Ishikawa (cell line): ENCODE data around the gene KRT31.

Experiments
- CEBPB ChIP-seq: IDR thresholded peaks from 2 replicates; pipeline ENCODE4 v1.6.1; 2012
- CREB1 ChIP-seq: IDR thresholded peaks from 2 replicates; pipeline ENCODE4 v1.6.1; 2012; ENCODE audit warnings: low read depth
- EGR1 ChIP-seq: IDR thresholded peaks from 2 replicates; pipeline ENCODE4 v1.6.1; 2012
- EP300 ChIP-seq: IDR thresholded peaks from 2 replicates; pipeline ENCODE4 v1.6.1; 2012; ENCODE audit warnings: borderline replicate concordance
- FOXM1 ChIP-seq: IDR thresholded peaks from 2 replicates; pipeline ENCODE4 v1.6.1; 2012; ENCODE audit warnings: low read depth, borderline replicate concordance
- NFIC ChIP-seq: IDR thresholded peaks from 2 replicates; pipeline ENCODE4 v1.6.1; 2012
- RAD21 ChIP-seq: IDR thresholded peaks from 2 replicates; pipeline ENCODE4 v1.6.1; 2012; ENCODE audit warnings: low read depth
- TAF1 ChIP-seq: IDR thresholded peaks from 2 replicates; pipeline ENCODE4 v1.6.1; 2012; ENCODE audit warnings: low read depth, mild to moderate bottlenecking
- TCF12 ChIP-seq: IDR thresholded peaks from 2 replicates; pipeline ENCODE4 v1.6.1; 2012; ENCODE audit warnings: low read depth
- TEAD4 ChIP-seq: IDR thresholded peaks from 2 replicates; pipeline ENCODE4 v1.6.1; 2012
- YY1 ChIP-seq: IDR thresholded peaks from 2 replicates; pipeline ENCODE4 v1.6.1; 2012; ENCODE audit warnings: low read depth
- ZBTB7A ChIP-seq: IDR thresholded peaks from 2 replicates; pipeline ENCODE4 v1.6.1; 2012; ENCODE audit warnings: low read depth
- TF ChIP-seq, protein P1 (sequence below): IDR thresholded peaks from 2 replicates; pipeline ENCODE4 v1.6.1; 2012; ENCODE audit warnings: low read depth, mild to moderate bottlenecking
- TF ChIP-seq, protein P2 (sequence below): IDR thresholded peaks from 2 replicates; pipeline ENCODE4 v1.6.1; 2012
- TF ChIP-seq, protein P3 (sequence below): IDR thresholded peaks from 2 replicates; pipeline ENCODE4 v1.6.1; 2012

The KRT31 gene

DNA sequence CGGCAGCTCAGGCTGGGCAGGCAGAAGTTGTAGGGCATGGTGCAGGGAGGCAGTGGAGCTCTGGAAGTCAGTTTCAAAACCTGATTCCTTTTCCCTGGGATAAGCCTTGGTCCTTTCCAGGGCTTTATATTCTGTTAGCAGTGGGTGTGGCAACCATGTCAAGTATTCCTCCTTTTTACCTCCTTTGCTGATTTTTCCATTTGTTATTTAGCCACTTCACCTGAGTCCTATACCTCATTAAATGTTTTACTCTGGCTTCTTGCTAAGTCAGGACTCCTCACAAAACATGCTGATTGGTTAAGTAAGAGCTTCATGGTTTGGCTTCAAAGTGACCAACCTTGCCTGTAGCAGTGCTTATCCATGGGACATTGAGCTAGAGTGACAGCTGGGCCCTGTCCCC is 27.7 kb downstream of the KRT31 start, which contains the start of gene KRT33B:
Gene KRT33B (minus strand): TSS at position 101 of the 400 bp plus-strand sequence. CDS start 63 bp downstream, at position 38.
- TF ChIP-seq CREB1 (no peak), YY1 (no peak), TCF12 (no peak)

DNA sequence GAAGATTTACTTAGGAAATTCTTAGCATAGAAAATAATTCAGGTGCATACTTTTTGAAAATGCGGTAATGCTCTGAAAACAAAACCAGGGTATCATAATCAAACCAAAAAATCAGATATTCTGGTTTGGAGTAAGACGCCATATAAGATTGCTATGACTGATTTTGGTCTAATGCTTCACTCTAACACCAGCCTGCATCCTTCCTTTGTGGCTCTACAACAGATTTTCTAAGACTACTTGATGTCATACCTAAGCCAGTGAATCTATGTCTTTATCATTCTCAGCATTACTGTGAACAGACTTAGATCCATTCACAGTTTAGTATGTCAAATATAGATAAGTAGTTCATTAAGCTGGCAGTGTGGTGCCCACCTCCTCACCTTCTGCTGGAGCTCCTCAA is 28.4 kb downstream of the KRT31 start:
- TF ChIP-seq TEAD4 (no peak), TCF12 (no peak), FOXM1 (no peak), TAF1 (no peak)

DNA sequence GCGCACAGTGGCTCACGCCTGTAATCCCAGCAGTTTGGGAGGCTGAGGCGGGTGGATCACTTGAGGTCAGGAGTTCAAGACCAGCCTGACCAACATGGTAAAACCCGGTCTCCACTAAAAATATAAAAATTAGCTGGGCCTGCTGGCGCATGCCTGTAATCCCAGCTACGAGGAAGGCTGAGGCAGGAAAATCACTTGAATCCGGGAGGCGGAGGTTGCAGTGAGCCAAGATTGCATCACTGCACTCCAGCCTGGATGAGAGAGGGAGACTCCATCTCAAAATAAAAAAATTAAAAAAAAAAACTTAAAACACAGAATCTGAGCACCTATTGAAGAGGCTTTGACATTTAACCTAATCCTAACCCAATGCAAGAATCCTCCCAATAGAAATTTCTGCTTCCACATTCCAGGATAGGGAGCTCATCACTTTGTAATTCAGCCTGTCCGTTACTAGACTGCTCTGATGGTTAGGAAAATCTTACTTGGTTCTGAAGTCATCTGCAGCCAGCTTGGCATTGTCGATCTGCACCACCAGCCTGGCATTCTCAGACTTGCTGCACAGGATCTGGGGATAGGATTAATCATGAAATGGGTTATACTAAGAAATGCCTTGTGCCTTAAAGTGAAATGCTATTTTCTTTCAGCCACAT is 29.9 kb downstream of the KRT31 start:
- TF ChIP-seq CEBPB (no peak), TEAD4 (no peak), EP300 (no peak), TAF1 (no peak)

DNA sequence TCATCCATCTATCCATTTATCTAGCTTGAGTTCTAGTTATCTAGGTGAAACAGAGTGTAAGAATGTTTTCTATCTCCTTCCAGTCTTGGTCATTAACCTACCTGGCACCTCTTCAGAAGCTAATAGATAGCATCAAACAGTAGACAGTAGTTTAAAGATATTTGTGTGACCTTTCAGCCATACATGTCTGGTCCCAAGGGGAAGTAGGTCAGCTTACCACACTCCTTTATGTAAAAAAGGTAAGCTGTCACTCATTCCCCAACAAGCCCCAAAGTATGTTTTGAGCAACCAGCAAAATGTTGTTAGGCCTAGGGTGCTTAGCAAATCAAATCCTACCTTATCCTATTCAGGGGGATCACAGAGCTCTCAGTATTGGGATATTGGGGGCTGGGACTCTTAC is 31.3 kb downstream of the KRT31 start:
- TF ChIP-seq TAF1, result no peak
- no peak for TF ChIP-seq YY1
- TF ChIP-seq ZBTB7A, result no peak
- no peak for TF ChIP-seq NFIC
- no peak for TF ChIP-seq FOXM1
- no peak for TF ChIP-seq EGR1
- TF ChIP-seq CEBPB, result no peak
- TF ChIP-seq TEAD4, result no peak
- TF ChIP-seq RAD21, result no peak
- no peak for TF ChIP-seq TCF12
- no peak for TF ChIP-seq EP300
- no peak for TF ChIP-seq CREB1
- TF ChIP-seq, protein P1, sequence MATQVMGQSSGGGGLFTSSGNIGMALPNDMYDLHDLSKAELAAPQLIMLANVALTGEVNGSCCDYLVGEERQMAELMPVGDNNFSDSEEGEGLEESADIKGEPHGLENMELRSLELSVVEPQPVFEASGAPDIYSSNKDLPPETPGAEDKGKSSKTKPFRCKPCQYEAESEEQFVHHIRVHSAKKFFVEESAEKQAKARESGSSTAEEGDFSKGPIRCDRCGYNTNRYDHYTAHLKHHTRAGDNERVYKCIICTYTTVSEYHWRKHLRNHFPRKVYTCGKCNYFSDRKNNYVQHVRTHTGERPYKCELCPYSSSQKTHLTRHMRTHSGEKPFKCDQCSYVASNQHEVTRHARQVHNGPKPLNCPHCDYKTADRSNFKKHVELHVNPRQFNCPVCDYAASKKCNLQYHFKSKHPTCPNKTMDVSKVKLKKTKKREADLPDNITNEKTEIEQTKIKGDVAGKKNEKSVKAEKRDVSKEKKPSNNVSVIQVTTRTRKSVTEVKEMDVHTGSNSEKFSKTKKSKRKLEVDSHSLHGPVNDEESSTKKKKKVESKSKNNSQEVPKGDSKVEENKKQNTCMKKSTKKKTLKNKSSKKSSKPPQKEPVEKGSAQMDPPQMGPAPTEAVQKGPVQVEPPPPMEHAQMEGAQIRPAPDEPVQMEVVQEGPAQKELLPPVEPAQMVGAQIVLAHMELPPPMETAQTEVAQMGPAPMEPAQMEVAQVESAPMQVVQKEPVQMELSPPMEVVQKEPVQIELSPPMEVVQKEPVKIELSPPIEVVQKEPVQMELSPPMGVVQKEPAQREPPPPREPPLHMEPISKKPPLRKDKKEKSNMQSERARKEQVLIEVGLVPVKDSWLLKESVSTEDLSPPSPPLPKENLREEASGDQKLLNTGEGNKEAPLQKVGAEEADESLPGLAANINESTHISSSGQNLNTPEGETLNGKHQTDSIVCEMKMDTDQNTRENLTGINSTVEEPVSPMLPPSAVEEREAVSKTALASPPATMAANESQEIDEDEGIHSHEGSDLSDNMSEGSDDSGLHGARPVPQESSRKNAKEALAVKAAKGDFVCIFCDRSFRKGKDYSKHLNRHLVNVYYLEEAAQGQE, result no peak
- TF ChIP-seq, protein P2, sequence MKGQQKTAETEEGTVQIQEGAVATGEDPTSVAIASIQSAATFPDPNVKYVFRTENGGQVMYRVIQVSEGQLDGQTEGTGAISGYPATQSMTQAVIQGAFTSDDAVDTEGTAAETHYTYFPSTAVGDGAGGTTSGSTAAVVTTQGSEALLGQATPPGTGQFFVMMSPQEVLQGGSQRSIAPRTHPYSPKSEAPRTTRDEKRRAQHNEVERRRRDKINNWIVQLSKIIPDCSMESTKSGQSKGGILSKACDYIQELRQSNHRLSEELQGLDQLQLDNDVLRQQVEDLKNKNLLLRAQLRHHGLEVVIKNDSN, result no peak
- TF ChIP-seq, protein P3, sequence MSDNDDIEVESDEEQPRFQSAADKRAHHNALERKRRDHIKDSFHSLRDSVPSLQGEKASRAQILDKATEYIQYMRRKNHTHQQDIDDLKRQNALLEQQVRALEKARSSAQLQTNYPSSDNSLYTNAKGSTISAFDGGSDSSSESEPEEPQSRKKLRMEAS, result no peak

DNA sequence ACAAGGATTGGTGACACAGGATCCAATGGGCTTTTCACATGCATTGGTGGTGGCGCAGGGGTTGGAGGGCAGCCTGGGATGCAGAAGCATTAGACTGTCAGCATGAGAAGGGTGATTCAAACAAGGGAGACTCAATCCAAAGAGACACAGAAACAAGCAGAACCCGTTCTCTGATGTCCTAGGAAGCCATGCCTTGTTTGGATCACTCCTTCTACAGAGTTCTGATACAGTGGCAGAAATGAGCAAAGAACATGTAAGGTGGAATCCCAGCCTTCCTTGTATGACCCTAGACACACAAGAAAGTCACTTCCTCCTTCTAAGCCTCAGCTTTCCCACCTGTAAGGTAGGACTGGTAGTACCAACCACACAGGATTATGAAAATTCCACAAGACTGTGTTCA is 33.5 kb downstream of the KRT31 start:
- TF ChIP-seq EGR1 (no peak), FOXM1 (no peak), TAF1 (no peak), EP300 (no peak), TEAD4 (no peak), CEBPB (no peak), RAD21 (no peak), CREB1 (no peak), ZBTB7A (no peak)
- TF ChIP-seq, protein P3, result no peak

DNA sequence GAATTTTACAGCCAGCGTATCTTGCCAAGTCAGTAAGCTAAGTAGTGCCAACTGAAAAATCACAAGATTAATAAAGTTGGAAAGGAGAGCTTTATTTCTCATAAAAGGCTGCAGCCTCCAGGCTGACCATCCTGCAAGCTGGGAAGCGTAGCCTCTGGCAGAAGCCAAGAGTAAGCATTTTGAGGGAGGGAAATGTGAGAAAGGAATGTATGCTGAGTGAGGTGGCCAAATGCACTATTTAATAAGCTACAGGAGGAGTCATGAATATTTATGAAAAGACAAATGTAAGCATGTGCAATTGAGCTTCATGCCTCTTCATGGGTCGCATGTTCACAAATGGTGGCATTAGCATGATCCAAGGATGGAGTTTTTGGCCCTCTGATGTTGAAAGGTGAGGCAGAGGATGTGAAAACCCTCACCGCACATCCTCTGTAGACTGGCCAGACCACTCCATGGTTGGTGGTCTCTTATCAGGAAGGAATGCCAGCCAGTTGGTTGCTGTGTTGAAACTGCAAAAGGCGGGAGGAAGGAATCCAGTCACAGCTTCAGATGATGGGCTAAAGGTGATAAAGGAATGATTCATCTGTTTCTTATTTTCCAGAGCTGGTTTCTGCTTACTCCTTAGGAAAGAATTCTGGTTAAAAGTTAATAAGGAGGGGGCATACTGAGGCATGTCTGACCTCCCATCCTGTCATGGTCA is 37.0 kb downstream of the KRT31 start:
- TF ChIP-seq NFIC (no peak), EGR1 (no peak), CREB1 (no peak), CEBPB (no peak), TCF12 (no peak), YY1 (no peak), FOXM1 (no peak), TEAD4 (no peak), ZBTB7A (no peak), TAF1 (no peak), EP300 (no peak), RAD21 (no peak)
- TF ChIP-seq, protein P2, result no peak
- TF ChIP-seq, protein P3, result no peak
- TF ChIP-seq, protein P1, result no peak
